IMR-90 (cell line): ENCODE data around the gene B4GALNT1. TPM values are rescaled to one million over a fixed set of nuclear protein-coding genes. Genes with fewer than 3 reads are reported as not detected.

Source experiments
- ATAC-seq: fragments of 200-7000 bp; cut with Tn5 transposase; 2 replicates; pipeline ENCODE4 v1.9.1; 2020; ENCODE audit warnings: low read depth, mild to moderate bottlenecking, moderate library complexity
- BruUV-seq: library from RNA; stranded (reverse); fragments of 400-500 nt; replicated peaks from 2 replicates; lab custom pipeline; 2021; lab: Mats Ljungman, UMichigan
- CTCF ChIA-PET: fragments of 300-600 bp; formaldehyde crosslinking; extraction: SDS; loops from one replicate; lab custom pipeline; 2021; ENCODE audit warnings: antibody characterized with exemption; lab: Yijun Ruan, JAX
- POLR2A ChIA-PET: fragments of 300-600 bp; sonication (Branson Sonifier 250); formaldehyde crosslinking; loops from one replicate; lab custom pipeline; 2022; ENCODE audit warnings: antibody characterized with exemption; ENCODE audit not compliant: unreplicated experiment; lab: Charles Lee
- DNase-seq: peaks from one replicate; pipeline ENCODE4 v3.0.0; 2013
- H2AFZ ChIP-seq: replicated peaks from 2 replicates; pipeline ENCODE3; 2013; ENCODE audit warnings: low read length, mild to moderate bottlenecking; ENCODE audit not compliant: poor library complexity
- H2AK5ac ChIP-seq: 2 replicates; pipeline ENCODE4 v1.6.1; 2013; ENCODE audit warnings: low read depth, low read length, inconsistent platforms
- H2AK9ac ChIP-seq: replicated peaks from 2 replicates; pipeline ENCODE3; 2013; ENCODE audit warnings: mild to moderate bottlenecking, low read depth, low read length, moderate library complexity; ENCODE audit not compliant: poor library complexity
- H2BK120ac ChIP-seq: 2 replicates; pipeline ENCODE4 v1.6.1; 2013; ENCODE audit warnings: low read depth, low read length, inconsistent platforms
- H2BK15ac ChIP-seq: 3 replicates; pipeline ENCODE4 v1.6.1; 2013; ENCODE audit warnings: low read depth, low read length, inconsistent platforms
- H2BK20ac ChIP-seq: 2 replicates; pipeline ENCODE4 v1.6.1; 2013; ENCODE audit warnings: low read depth, mild to moderate bottlenecking, inconsistent platforms, low read length, moderate library complexity
- H2BK5ac ChIP-seq: 2 replicates; pipeline ENCODE4 v1.6.1; 2013; ENCODE audit warnings: mild to moderate bottlenecking, low read depth, low read length, inconsistent platforms; ENCODE audit not compliant: poor library complexity, severe bottlenecking
- H3K14ac ChIP-seq: replicated peaks from 2 replicates; pipeline ENCODE4 v1.6.1; 2013; ENCODE audit warnings: low read depth, low read length, inconsistent platforms
- H3K18ac ChIP-seq: 2 replicates; pipeline ENCODE4 v1.6.1; 2013; ENCODE audit warnings: low read depth, low read length, control low read depth
- H3K23ac ChIP-seq: 2 replicates; pipeline ENCODE4 v1.6.1; 2013; ENCODE audit warnings: low read depth, low read length, inconsistent platforms
- H3K27ac ChIP-seq: 2 replicates; pipeline ENCODE4 v1.5.1; 2013; ENCODE audit warnings: mild to moderate bottlenecking, control low read depth, low read length; ENCODE audit not compliant: insufficient read depth
- H3K27me3 ChIP-seq: 2 replicates; pipeline ENCODE4 v1.6.1; 2013; ENCODE audit warnings: low read length; ENCODE audit not compliant: control insufficient read depth, insufficient read depth
- H3K36me3 ChIP-seq: 2 replicates; pipeline ENCODE4 v1.6.1; 2013; ENCODE audit warnings: low read length, mixed read lengths; ENCODE audit not compliant: control insufficient read depth, insufficient read depth
- H3K4ac ChIP-seq: 2 replicates; pipeline ENCODE4 v1.6.1; 2013; ENCODE audit warnings: low read depth, low read length, inconsistent platforms
- H3K4me1 ChIP-seq: 2 replicates; pipeline ENCODE4 v1.6.1; 2013; ENCODE audit warnings: low read length, mixed read lengths; ENCODE audit not compliant: control insufficient read depth, insufficient read depth
- H3K4me2 ChIP-seq: 2 replicates; pipeline ENCODE4 v1.6.1; 2013; ENCODE audit warnings: low read depth, mild to moderate bottlenecking, control low read depth, low read length, moderate library complexity
- H3K4me3 ChIP-seq: 2 replicates; pipeline ENCODE4 v1.5.1; 2013; ENCODE audit warnings: low read depth, mild to moderate bottlenecking, control low read depth, low read length, moderate library complexity; ENCODE audit not compliant: insufficient read depth
- H3K56ac ChIP-seq: 2 replicates; pipeline ENCODE4 v1.6.1; 2013; ENCODE audit warnings: low read length, inconsistent platforms; ENCODE audit not compliant: insufficient read depth; ENCODE audit errors: extremely low read depth
- H3K79me1 ChIP-seq, 2 experiments: 2 replicates each; pipeline ENCODE4 v1.6.1; 2013; ENCODE audit warnings: low read length in 2 of 2, inconsistent platforms in 1 of 2, low read depth in 1 of 2
- H3K9ac ChIP-seq: 2 replicates; pipeline ENCODE4 v1.6.1; 2013; ENCODE audit warnings: low read depth, low read length, control low read depth
- H3K9me1 ChIP-seq: 2 replicates; pipeline ENCODE4 v1.6.1; 2013; ENCODE audit warnings: low read length, inconsistent platforms; ENCODE audit not compliant: insufficient read depth
- H3K9me3 ChIP-seq: 2 replicates; pipeline ENCODE4 v1.6.1; 2013; ENCODE audit warnings: low read length; ENCODE audit not compliant: control insufficient read depth, insufficient read depth
- H4K20me1 ChIP-seq: 2 replicates; pipeline ENCODE4 v1.6.1; 2013; ENCODE audit warnings: low read length, inconsistent platforms; ENCODE audit not compliant: insufficient read depth
- H4K5ac ChIP-seq: 2 replicates; pipeline ENCODE4 v1.6.1; 2013; ENCODE audit warnings: mild to moderate bottlenecking, low read depth, low read length, control low read depth
- H4K8ac ChIP-seq, 2 experiments: 2 replicates each; pipeline ENCODE4 v1.6.1; 2013; ENCODE audit warnings: low read depth in 2 of 2, low read length in 2 of 2, control low read depth in 1 of 2, inconsistent platforms in 1 of 2
- H4K91ac ChIP-seq: 2 replicates; pipeline ENCODE4 v1.6.1; 2013; ENCODE audit warnings: low read depth, low read length, inconsistent platforms; ENCODE audit not compliant: insufficient read depth
- BHLHE40 ChIP-seq: fragments of 150-350 bp; IDR thresholded peaks from 2 replicates; pipeline ENCODE4 v1.6.1; 2016; ENCODE audit warnings: mild to moderate bottlenecking, low read depth, low read length
- CHD1 ChIP-seq: IDR thresholded peaks from 2 replicates; pipeline ENCODE4 v1.6.1; 2012; ENCODE audit warnings: low read depth, low read length, improper control_type of control experiment
- FOS ChIP-seq: fragments of 150-350 bp; IDR thresholded peaks from 2 replicates; pipeline ENCODE4 v1.6.1; 2016; ENCODE audit warnings: low read depth, low read length
- MAZ ChIP-seq: IDR thresholded peaks from 2 replicates; pipeline ENCODE4 v1.6.1; 2012; ENCODE audit warnings: low read depth, mild to moderate bottlenecking, low read length, improper control_type of control experiment, moderate library complexity, borderline replicate concordance
- MXI1 ChIP-seq: IDR thresholded peaks from 2 replicates; pipeline ENCODE4 v1.6.1; 2012; ENCODE audit warnings: low read depth, mild to moderate bottlenecking, low read length, moderate library complexity, borderline replicate concordance
- RAD21 ChIP-seq: IDR thresholded peaks from 2 replicates; pipeline ENCODE4 v1.6.1; 2012; ENCODE audit warnings: low read length, improper control_type of control experiment
- RCOR1 ChIP-seq: IDR thresholded peaks from 2 replicates; pipeline ENCODE4 v1.6.1; 2012; ENCODE audit warnings: mild to moderate bottlenecking, low read length, improper control_type of control experiment; ENCODE audit not compliant: insufficient replicate concordance
- SMC3 ChIP-seq: fragments of 150-350 bp; IDR thresholded peaks from 2 replicates; pipeline ENCODE4 v1.6.1; 2016; ENCODE audit warnings: low read depth, mild to moderate bottlenecking, antibody characterized with exemption, low read length, moderate library complexity
- WGBS, 2 experiments: methylation state at CpG; one replicate each; pipeline versions ENCODE4 v1.1.5 to v1.1.7; 2013; ENCODE audit warnings: missing lambda C conversion rate in 2 of 2; ENCODE audit not compliant: insufficient read length in 1 of 2; ENCODE audit errors: extremely low coverage in 2 of 2; 5-methylcytosine and 5-hydroxymethylcytosine counted together
- dilution Hi-C: fragments of 300-500 bp; cut with HindIII; formaldehyde crosslinking; loops from one replicate; pipeline ENCODE4 v1.14.3; 2018; ENCODE audit warnings: low sequenced_read_pairs; ENCODE audit not compliant: unreplicated experiment
- in situ Hi-C: fragments of 300-500 bp; cut with MboI; formaldehyde crosslinking; loops from 3 replicates; pipeline ENCODE4 v1.14.3; 2019; ENCODE audit warnings: low sequenced_read_pairs, inconsistent platforms, mixed read lengths
- intact Hi-C: fragments of 100-400 bp; cut with micrococcal nuclease; formaldehyde crosslinking; loops from 2 replicates; pipeline ENCODE4 v1.10.0; 2022
- polyA plus RNA-seq, 3 experiments: library from polyadenylated mRNA; depleted of rRNA; stranded (reverse); fragments of >200 nt; gene quantifications; 2 replicates each; pipeline ENCODE4 v1.2.3, GENCODE V29; 2012; ENCODE audit warnings: low replicate concordance in 1 of 3
- total RNA-seq: library from RNA; depleted of rRNA; stranded (reverse); fragments of >200 nt; gene quantifications from 2 replicates; pipeline ENCODE4 v1.2.3, GENCODE V29; 2012
- TF ChIP-seq, protein P1 (sequence below): fragments of 150-350 bp; IDR thresholded peaks from 2 replicates; pipeline ENCODE4 v1.6.1; 2017; ENCODE audit warnings: mild to moderate bottlenecking, antibody characterized with exemption, low read length, low read depth

Gene B4GALNT1
- total and polyA plus RNA-seq, 2 of the 4 experiments (the other 2 are of a cell fraction) = 0.18 to 0.62 TPM

DNA sequence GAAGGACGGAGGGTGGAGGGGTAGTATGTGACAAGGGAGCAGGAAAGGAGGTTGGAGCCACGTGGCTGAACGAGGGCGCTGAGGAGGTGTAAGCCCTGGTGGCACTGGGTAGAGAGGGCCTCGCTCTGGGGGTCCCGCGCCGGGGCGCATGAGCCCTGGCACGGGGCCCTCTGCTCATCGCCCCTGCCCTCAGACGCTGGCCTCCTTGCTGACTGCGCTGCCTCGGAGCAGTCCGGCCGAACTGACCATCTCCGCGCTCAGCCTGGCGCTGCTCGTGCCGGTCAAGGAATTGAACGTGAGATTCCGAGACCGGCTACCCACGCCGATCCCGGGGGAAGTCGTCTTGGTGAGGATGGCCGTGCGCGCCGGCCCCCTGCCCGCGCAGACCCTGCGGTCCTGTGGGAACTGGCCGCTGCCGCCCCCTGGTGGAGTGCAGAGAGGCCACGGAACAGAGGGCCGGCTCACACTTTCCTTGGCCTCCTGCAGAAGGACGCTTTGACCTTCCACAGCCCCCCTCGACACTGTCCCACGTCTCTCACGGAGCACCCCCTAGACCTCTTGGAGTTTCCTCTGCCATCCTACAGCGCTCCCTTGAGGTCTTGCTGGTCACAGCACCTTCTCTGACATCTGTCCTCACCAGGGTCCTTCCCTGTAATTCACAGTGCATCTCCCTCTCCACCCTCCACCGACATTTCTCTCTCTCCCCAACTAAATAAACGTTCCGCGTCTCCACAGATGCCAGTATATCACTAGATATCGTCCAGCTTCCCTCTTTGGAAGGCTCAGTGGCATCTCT is 11.3 kb downstream of the B4GALNT1 start (continued):
- peak; percentile 83 for TF ChIP-seq SMC3

DNA sequence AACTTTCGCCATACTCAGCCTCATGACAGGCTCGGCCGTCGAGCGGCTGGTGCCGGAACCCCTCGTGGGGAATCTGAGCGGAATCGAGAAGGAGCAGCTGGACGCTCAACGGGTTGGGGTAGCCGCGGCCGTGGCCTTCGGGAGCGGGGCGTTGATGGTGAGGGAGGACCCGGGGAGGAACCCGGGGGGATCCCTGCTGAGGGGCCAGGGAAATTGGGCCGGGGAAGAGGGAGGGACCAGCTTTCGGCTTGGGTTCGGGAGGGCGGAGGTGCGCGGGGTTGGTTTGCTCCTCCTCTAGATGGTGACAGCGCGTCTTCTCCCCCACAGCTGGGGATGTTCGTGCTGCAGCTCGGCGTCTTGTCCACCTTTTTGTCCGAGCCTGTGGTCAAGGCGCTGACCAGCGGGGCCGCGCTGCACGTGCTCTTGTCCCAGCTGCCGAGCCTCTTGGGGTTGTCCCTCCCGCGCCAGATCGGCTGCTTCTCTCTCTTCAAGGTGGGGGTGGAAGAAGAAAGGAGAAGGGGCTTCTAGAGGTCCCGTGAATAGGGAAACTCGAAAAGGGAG is 12.0 kb downstream of the B4GALNT1 start:
- Histone ChIP-seq H2AK9ac (peak overlapping the region; percentile 87), H3K56ac (no peak overlapping the region), H3K36me3 (peaks cover 11% of the 10 kb centered on the region; the same call in 1 of the 2 replicates), H3K27ac (no peak overlapping the region), H3K9me3 (no peaks in the 10 kb centered on the region), H4K20me1 (peaks cover 4% of the 10 kb centered on the region; the same call in 1 of the 2 replicates), H3K27me3 (peaks cover 50% of the 10 kb centered on the region), H2BK120ac (no peak overlapping the region), H4K8ac (no peak overlapping the region), H2AFZ (peak overlapping the region; percentile 88), H3K4me3 (peak overlapping the region; percentile 3; the same call in 1 of the 2 replicates), H3K23ac (0 out of 2 replicates have a peak overlapping the region, but pooled peaks have one; percentile 1), H2AK5ac (no peak overlapping the region), H2BK5ac (no peak overlapping the region), H3K9me1 (no peaks in the 10 kb centered on the region), H2BK20ac (no peak overlapping the region), H3K4me2 (peak overlapping the region; percentile 84), H4K91ac (no peak overlapping the region), H3K9ac (no peak overlapping the region), H3K4me1 (no peaks in the 10 kb centered on the region), H4K5ac (no peak overlapping the region), H3K14ac (no peak overlapping the region), H3K79me1 (no peaks in the 10 kb centered on the region), H3K18ac (no peak overlapping the region), H3K4ac (no peak overlapping the region), H2BK15ac (no peak overlapping the region)
- peak; percentile 57 for ATAC-seq
- no peak for DNase-seq
- CTCF ChIA-PET = interaction anchor here (0.6 to 2.1 kb wide), 4 partner anchors 12 to 37 kb away, joined by 4 to 6 read pairs (median 5); partner anchors contain the start of gene B4GALNT1
- dilution Hi-C loops (no loop called here), in situ Hi-C loops (loop anchor here (5.0 kb wide), 1 partner anchor 39 kb away; no protein-coding TSS in a partner anchor), intact Hi-C loops (loop anchor here (1.0 to 5.0 kb wide), 2 partner anchors 38 to 159 kb away; no protein-coding TSS in a partner anchor)
- POLR2A ChIA-PET = no interaction called here
- 9% methylated on average over 16 of the region's 42 CpGs; no CpG with 5 or more reads in 1 of the 2 experiments for WGBS, 2 experiments
- TF ChIP-seq FOS (no peak), CHD1 (no peak), RAD21 (no peak), BHLHE40 (peak; percentile 83), RCOR1 (no peak), MAZ (no peak), MXI1 (no peak)
- TF ChIP-seq, protein P1, sequence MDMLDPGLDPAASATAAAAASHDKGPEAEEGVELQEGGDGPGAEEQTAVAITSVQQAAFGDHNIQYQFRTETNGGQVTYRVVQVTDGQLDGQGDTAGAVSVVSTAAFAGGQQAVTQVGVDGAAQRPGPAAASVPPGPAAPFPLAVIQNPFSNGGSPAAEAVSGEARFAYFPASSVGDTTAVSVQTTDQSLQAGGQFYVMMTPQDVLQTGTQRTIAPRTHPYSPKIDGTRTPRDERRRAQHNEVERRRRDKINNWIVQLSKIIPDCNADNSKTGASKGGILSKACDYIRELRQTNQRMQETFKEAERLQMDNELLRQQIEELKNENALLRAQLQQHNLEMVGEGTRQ = no peak
- no TSS peak for BruUV-seq
